CD4-positive, alpha-beta T cell (primary cell): ENCODE data around the gene AGBL4. TPM values are rescaled to one million over a fixed set of nuclear protein-coding genes. Genes with fewer than 3 reads are reported as not detected.

Experiments
- ATAC-seq: fragments of 200-7000 bp; cut with Tn5 transposase; one replicate; pipeline ENCODE4 v1.10.0; 2022; ENCODE audit warnings: mild to moderate bottlenecking; ENCODE audit not compliant: poor library complexity
- CTCF ChIA-PET: fragments of 350-600 bp; sonication (Branson Sonifier 250); formaldehyde crosslinking; loops from one replicate; lab custom pipeline; 2021; ENCODE audit warnings: antibody characterized with exemption, inconsistent platforms; lab: Charles Lee
- POLR2A ChIA-PET: fragments of 350-600 bp; sonication (Branson Sonifier 250); formaldehyde crosslinking; loops from one replicate; lab custom pipeline; 2021; ENCODE audit warnings: antibody characterized with exemption, inconsistent platforms; lab: Charles Lee
- DNase-seq, 14 experiments: peaks; one replicate each; pipeline ENCODE4 v3.0.0-alpha.2; 2013 to 2020; ENCODE audit warnings: mixed read lengths in 2 of 14
- H3K27ac ChIP-seq, 2 donors: one replicate each; pipeline versions ENCODE4 v1.5.1 to v1.7.0; 2013; ENCODE audit warnings: low read length in 2 of 2, low read depth in 1 of 2, mild to moderate bottlenecking in 1 of 2
- H3K27me3 ChIP-seq, 2 experiments: 1 replicate in 1 of 2; 2 replicates in 1 of 2; pipeline versions ENCODE4 v1.6.1 to v1.7.0; 2013; ENCODE audit warnings: low read length in 2 of 2, control low read depth in 1 of 2, mild to moderate bottlenecking in 1 of 2, moderate library complexity in 1 of 2; ENCODE audit not compliant: insufficient read depth in 2 of 2, control insufficient read depth in 1 of 2
- H3K36me3 ChIP-seq: one replicate; pipeline ENCODE4 v1.6.1; 2013; ENCODE audit warnings: low read length, control low read depth; ENCODE audit not compliant: insufficient read depth
- H3K4me1 ChIP-seq: one replicate; pipeline ENCODE4 v1.6.1; 2013; ENCODE audit warnings: low read length, control low read depth; ENCODE audit not compliant: insufficient read depth
- H3K4me3 ChIP-seq: one replicate; pipeline ENCODE4 v1.5.1; 2013; ENCODE audit warnings: mild to moderate bottlenecking, low read length, moderate library complexity
- H3K9me3 ChIP-seq, 2 experiments: 1 replicate in 1 of 2; 2 replicates in 1 of 2; pipeline versions ENCODE4 v1.6.1 to v1.7.0; 2013; ENCODE audit warnings: low read length in 2 of 2, mild to moderate bottlenecking in 2 of 2, control low read depth in 1 of 2, moderate library complexity in 1 of 2; ENCODE audit not compliant: control insufficient read depth in 1 of 2, insufficient read depth in 1 of 2
- H3K27ac Mint-ChIP-seq: one replicate; pipeline ENCODE4 v1.8.0; 2020; ENCODE audit warnings: mixed read lengths
- H3K27me3 Mint-ChIP-seq: one replicate; pipeline ENCODE4 v1.8.0; 2021; ENCODE audit warnings: mixed read lengths
- H3K36me3 Mint-ChIP-seq: one replicate; pipeline ENCODE4 v1.8.0; 2021; ENCODE audit warnings: low read depth, mixed read lengths
- H3K4me1 Mint-ChIP-seq: one replicate; pipeline ENCODE4 v1.8.0; 2021; ENCODE audit warnings: low read depth, mixed read lengths
- H3K4me3 Mint-ChIP-seq: one replicate; pipeline ENCODE4 v1.8.0; 2020; ENCODE audit warnings: mild to moderate bottlenecking, mixed read lengths
- H3K9me3 Mint-ChIP-seq: one replicate; pipeline ENCODE4 v1.8.0; 2020; ENCODE audit warnings: mixed read lengths
- CTCF ChIP-seq: fragments of 200-600 bp; IDR thresholded peaks from one replicate; pipeline ENCODE4 v1.8.0; 2022; ENCODE audit warnings: antibody characterized with exemption, mild to moderate bottlenecking
- intact Hi-C, 2 experiments: fragments of 100-400 bp; cut with DNase I in 1 of 2; cut with micrococcal nuclease in 1 of 2; formaldehyde crosslinking; loops; one replicate each; pipeline versions ENCODE4 v1.15.1 to v1.9.0; 2023 to 2025; cut with DNase I, micrococcal nuclease
- total RNA-seq, 174 experiments: library from RNA in 2 of 174; stranded (reverse) in 2 of 174; gene quantifications; one replicate each; pipeline ENCODE4 v1.2.3 and lab custom pipeline; 2021 to 2026

The AGBL4 gene
- total RNA-seq, 2 experiments from 2014 or later: 0.11 TPM; not detected in 1

DNA sequence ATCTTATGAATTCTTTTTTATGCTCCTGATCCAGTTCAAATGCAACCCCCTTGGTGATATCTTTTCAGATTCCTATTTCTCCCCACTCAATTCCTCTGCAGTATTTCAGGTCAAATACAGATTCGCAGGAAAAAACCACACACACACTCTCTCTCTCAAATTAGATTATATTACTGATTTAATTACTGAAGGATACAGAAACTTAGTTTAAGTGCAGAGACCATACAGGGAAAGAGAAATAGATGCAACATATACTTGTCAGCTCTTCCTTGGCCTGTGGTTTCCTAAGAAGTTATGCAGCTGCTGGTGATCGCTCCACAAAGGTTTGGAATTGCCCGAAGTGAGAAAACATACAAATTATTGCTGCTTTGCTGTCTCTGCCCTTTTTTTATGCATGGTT, 400.9 kb downstream of the AGBL4 start:
- Histone ChIP-seq H3K4me1 (no peaks in the 10 kb centered on the region), H3K36me3 (no peaks in the 10 kb centered on the region), H3K9me3 (peaks cover 0 to 5% of the 10 kb centered on the region in 2 experiments), H3K4me3 (no peak overlapping the region), H3K27ac (no peak overlapping the region), H3K27me3 (no peaks in the 10 kb centered on the region)
- no peak for ATAC-seq
- H3K4me3 Mint-ChIP-seq: no peak overlapping the region
- H3K4me1 Mint-ChIP-seq: no peaks in the 10 kb centered on the region
- intact Hi-C loops: no loop called here
- H3K9me3 Mint-ChIP-seq: peaks cover 20% of the 10 kb centered on the region
- POLR2A ChIA-PET: no interaction called here
- TF ChIP-seq CTCF: no peak
- no peaks in the 10 kb centered on the region for H3K36me3 Mint-ChIP-seq
- no peak for DNase-seq
- no peak overlapping the region for H3K27ac Mint-ChIP-seq
- H3K27me3 Mint-ChIP-seq: no peaks in the 10 kb centered on the region
- CTCF ChIA-PET: no interaction called here

GRCh38 chr1:49606082-49606481, 417.7 kb downstream of the AGBL4 start:
- ChIA-PET POLR2A (no interaction called here), CTCF (no interaction called here)
- no peaks in the 10 kb centered on the region for H3K4me1 ChIP-seq
- H3K27ac Mint-ChIP-seq: no peak overlapping the region
- no peak for TF ChIP-seq CTCF
- no peaks in the 10 kb centered on the region for H3K36me3 Mint-ChIP-seq
- no peak overlapping the region for H3K4me3 ChIP-seq
- H3K27me3 Mint-ChIP-seq: no peaks in the 10 kb centered on the region
- DNase-seq (no peak), ATAC-seq (no peak)
- no peak overlapping the region for H3K27ac ChIP-seq
- no peaks in the 10 kb centered on the region for H3K27me3 ChIP-seq
- H3K9me3 ChIP-seq: no peaks in the 10 kb centered on the region
- intact Hi-C loops: no loop called here
- H3K9me3 Mint-ChIP-seq: peaks cover 3% of the 10 kb centered on the region
- H3K36me3 ChIP-seq: no peaks in the 10 kb centered on the region
- no peaks in the 10 kb centered on the region for H3K4me1 Mint-ChIP-seq
- H3K4me3 Mint-ChIP-seq: no peak overlapping the region

DNA sequence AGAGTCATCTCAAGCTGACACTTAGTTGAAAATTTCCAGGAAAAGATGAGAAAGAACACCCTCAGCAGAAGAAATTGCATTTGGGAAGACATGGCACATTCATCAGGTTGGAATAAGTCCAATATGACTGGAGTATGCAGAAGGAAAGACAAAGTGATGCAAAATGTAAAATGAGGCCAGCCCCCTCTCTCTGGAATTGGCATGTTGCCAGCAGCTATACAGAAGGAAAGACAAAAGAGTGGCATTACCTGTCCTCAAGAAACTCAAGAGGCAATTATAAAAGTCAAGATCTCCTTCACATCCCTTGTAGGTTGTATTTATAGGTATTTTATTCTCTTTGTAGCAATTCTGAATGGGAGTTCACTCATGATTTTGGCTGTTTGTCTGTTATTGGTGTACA, 426.3 kb downstream of the AGBL4 start:
- POLR2A ChIA-PET: no interaction called here
- Histone ChIP-seq H3K27me3 (no peaks in the 10 kb centered on the region), H3K9me3 (peaks cover 0 to 10% of the 10 kb centered on the region in 2 experiments), H3K4me3 (no peak overlapping the region), H3K27ac (no peak overlapping the region), H3K36me3 (no peaks in the 10 kb centered on the region), H3K4me1 (no peaks in the 10 kb centered on the region)
- CTCF ChIA-PET: no interaction called here
- ATAC-seq: no peak
- H3K4me1 Mint-ChIP-seq: no peaks in the 10 kb centered on the region
- no peak for DNase-seq
- no peak for TF ChIP-seq CTCF
- no peaks in the 10 kb centered on the region for H3K27me3 Mint-ChIP-seq
- intact Hi-C loops: no loop called here
- H3K9me3 Mint-ChIP-seq: peaks cover 6% of the 10 kb centered on the region
- H3K27ac Mint-ChIP-seq: no peak overlapping the region
- no peaks in the 10 kb centered on the region for H3K36me3 Mint-ChIP-seq
- no peak overlapping the region for H3K4me3 Mint-ChIP-seq
